Umbilical cord (tissue), 1 donor: Measurements from ENCODE around the gene CTDSPL2. TPM values are rescaled to one million over a fixed set of nuclear protein-coding genes. Genes with fewer than 3 reads are reported as not detected.

ENCODE experiments used
- total RNA-seq: library from RNA; depleted of rRNA; stranded (reverse); fragments of >200 nt; gene quantifications from one replicate; pipeline ENCODE4 v1.2.3, GENCODE V29; 2014; ENCODE audit warnings: low replicate concordance; ENCODE audit not compliant: insufficient read depth

The CTDSPL2 gene
- total RNA-seq, 1 donor from 2014 or later = 94.9 TPM

Other genes with a start within 250 kb of the CTDSPL2 start
- 5.8 TPM for gene FRMD5, start 232.4 kb upstream of the CTDSPL2 start, total RNA-seq
- 159 TPM for gene GOLM2, start 138.9 kb upstream of the CTDSPL2 start, total RNA-seq
- gene EIF3J, start 109.5 kb downstream of the CTDSPL2 start, total RNA-seq = 31.8 TPM
- 93.4 TPM for gene SPG11, start 236.0 kb downstream of the CTDSPL2 start, total RNA-seq